Measurements from ENCODE around the gene ACAP2.

ACAP2 gene

DNA sequence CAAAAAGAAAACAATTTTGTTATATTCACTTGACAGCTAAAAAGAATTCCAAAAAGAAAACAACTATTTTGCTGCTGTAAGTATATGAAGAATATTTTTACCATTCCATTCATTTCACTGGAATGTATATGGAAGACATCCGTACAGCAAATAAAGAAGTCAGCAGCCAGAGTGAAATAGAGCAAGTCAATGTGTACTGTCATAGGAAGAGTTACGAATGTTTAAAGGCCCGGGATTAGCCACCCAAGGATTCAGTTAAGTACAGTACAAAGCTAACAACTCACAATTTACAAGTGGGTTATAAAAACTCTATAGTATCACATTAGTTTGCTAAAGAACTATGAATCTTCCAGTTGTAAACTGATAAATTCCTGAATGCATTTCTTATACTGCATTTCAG is 157.4 kb downstream of the ACAP2 start:
- DNase-seq = no peak

- DNase-seq = no peak
Measured at GRCh38 chr3:195284842-195285241, 158.0 kb downstream of the ACAP2 start.

DNA sequence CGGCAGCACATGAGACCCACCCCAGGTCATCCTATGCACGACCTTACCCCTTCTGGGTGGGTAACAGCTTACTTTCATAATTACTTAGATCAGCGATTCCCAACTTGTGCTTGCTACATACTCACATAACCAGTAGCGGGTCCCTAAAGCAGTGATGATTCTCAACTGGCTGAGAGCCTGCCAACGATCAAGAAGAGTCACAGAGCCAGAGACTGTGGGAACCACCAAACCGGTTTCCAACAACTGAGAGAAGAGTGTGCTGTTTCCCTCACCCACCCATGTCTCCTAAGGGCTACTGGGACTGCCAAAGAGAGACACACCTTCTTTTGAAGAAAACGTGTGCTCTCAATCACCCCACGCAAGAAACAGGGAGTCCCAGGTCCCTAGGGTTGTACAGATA is 159.9 kb downstream of the ACAP2 start:
- no peak for DNase-seq

DNA sequence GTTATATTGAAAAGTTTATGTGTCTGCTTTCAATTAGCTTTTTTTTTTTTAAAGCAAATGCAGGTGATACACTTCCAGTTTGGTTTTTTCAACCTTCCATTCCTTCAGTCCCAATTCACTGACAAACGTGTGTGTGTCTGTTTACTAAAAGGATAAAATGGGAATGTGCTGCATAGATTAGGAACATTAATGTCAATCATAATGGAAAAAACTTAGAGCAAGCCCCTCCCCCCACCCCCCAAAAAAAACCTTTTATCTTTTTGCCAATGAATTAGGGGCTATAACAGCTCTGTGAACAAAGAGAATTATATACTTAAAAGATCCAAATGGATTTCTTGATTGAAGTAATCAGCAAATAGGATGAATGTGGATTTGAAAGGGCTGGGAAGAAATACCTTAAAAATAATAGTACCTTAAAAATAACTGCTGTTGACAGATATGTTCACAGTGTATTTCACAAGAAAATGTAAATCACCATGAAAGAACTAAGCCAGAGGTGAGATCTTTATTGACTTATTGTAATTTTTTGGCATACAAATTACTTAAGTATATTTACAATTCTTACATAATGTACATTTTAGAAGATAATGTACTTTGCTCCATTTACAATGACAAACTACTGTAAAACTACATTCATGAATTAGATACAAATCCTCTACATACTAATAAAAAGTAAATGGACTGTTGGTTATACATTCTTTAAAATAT is 168.4 kb downstream of the ACAP2 start:
- no peak for DNase-seq

DNA sequence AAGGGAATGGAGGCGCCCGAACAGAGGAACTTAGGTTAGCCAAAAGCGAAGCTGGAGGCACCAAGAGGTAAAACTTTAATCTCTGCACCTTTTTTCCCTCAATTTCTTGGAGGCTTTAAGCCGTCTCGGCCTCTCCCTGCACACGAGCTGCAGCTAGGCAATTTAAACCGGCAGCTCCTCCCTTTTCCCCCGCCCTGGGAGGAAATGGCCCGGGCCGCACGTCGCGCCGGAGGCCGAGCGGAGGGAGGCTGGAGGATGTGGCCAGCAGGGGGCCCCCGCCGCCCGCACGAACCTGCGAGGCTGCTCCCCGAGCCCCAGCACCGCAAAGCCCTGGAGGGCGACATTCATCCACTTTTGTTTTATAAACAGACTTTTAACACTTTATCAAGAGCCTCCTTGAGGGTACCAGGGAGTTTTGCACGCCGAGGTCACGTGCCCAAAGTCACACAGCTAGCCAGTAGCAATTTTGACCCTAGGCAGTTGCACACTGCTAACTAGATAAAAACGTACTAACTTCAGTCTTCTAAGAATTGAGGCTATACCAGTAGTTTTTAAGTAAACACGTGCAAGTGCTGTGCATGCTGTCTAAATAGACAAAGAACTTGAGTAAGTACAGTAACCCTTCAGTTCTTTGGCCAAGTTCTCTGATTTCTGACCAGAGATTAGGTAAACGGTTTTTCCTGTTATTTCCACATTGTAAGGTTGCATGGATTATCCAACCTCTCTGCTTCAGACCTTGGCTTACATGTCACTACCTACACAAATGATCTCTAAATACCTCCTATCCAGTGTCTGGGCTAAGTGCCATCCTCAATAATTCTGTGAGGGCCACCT is 171.2 kb downstream of the ACAP2 start:
- peak; percentile 68 for DNase-seq

DNA sequence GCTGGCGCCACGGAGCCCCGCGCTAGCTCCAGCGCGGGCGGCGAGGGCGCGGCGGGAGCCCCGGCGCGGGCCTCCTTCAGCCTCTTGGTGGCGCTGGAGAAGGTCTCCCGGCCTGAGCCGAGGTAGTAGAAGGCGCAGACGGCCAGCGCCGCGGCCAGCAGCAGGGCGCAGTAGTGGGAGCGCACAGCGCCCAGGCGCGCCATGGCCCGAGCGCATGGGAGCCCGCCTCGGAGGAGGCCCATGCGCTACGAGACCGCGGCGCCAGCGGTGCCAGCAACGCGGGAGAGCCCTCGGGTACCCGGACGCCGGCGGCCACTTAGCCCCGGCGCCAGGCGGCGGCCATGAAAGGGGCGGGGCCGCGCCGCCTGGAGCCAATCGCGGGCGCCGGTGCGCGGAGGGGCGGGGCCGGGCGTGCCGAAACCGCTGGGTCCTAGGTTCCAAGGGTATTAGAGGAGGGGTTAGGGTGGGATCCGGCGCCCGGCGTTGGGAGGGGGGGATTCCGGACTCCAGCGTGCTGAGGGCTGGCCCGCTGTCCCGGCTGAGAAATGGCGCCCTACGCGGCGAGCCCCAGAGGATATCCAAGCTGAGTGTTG is 171.9 kb downstream of the ACAP2 start, which contains the start of gene XXYLT1:
Gene XXYLT1, minus strand, starts transcription at position 343 of the 593 bp plus-strand sequence. Its CDS starts 101 bp downstream, at position 242.
- peak; percentile 82 for DNase-seq

DNA sequence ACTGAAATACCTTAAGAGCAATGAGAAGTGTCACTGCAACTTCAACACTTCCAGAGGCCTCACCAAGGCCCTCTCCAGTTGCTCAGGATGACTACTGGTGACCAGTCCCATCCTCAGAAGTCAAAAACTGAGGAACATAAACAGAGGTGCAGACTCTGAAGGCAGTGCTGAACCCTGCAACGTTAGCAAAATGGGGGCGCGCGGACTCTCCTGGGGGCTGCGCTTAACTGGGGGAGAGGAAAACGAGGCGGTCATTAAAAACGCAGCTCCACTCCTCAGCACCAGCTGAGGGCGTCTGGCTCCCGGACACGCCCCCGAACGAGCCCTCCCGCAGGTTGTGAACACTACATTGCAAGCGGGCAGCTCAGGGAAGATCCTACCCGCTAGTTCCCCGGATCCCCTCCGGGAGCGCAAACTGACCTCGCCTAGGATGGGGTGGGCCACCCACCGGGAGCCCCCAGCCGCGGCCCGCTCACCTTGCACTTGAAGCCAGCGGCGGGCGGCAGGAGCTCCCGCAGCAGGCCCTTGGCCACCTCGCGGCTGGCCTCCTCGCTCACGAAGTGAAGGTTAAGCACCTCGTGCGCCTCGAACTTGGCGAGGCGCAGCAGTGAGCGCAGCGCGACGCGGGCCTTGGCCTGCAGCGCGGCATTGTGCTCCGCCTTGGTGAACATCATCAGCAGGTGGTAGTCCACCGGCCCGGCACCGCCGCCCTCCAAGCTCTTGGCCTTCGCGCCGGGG is 172.6 kb downstream of the ACAP2 start:
- DNase-seq = no peak

GRCh38 chr3:195269375-195270078 is 173.3 kb downstream of the ACAP2 start:
- no peak for DNase-seq

GRCh38 chr3:195268576-195269309 is 174.1 kb downstream of the ACAP2 start:
- no peak for DNase-seq

- DNase-seq = no peak
Measured at GRCh38 chr3:195267096-195267495, 175.7 kb downstream of the ACAP2 start.

GRCh38 chr3:195266428-195266827 is 176.4 kb downstream of the ACAP2 start:
- DNase-seq = no peak

DNA sequence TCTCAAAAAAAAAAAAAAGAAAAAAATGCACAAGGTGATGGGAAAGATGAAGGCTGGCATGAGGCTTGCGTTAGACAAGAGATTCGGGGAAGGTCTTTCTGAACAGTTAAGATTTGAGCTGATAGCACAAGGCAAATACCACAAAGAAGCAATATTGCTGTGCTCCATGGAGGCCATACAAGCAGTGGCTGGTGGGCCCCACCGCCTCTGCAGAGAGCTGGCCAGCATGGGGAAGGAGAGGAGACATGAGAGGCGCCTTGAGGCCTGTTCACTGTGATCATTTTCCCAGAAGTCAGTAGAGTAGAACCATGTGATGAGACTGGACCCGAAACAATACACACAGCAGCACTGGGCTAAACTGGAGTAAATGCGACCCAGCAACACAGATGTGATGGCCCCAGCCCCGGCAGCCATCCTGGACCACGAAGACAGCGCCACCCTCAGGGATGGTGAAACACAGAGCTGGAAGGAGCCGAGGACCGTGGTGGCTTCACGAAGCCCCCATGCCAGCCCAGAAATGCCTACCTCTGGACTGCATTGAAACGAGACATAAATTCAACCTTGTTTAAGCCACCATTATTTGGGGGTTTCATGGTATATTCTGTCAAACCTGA is 177.3 kb downstream of the ACAP2 start:
- no peak for DNase-seq

- DNase-seq = no peak
Measured at GRCh38 chr3:195263925-195264600, 178.8 kb downstream of the ACAP2 start.

DNA sequence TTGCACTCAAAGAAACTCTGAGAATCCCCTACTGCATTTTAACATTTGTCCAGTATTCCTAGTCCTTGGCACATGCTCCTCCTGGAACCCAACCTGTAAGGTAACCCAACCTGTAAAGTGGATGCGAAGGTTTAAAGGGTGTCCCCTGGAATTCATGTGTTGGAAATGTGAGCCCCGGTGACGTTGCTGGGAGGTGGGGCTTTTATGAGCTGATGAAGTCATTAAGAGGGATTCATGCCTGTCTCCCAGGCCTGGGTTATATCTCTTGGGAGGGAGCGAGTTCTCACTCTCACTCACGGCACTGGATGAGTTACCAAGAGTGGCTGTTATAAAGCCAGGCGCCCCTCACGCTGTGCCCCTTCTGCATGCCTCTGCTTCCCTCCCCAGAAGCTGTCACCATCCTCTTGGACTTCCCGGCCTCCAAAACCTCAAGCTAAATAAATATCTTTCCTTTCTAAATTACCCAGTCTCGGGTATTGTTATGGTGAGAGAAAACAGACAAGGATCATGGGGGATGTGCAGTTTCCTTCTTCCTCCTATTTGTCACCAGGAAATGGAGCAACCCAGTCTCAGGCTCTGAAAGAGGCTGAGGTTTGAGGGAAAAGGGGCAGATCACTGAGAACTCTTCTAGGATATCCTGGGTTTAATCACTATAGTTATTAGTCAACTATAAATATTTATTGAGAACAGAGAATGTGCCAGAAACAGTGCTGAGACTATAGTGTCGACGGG is 179.5 kb downstream of the ACAP2 start:
- no peak for DNase-seq

DNA sequence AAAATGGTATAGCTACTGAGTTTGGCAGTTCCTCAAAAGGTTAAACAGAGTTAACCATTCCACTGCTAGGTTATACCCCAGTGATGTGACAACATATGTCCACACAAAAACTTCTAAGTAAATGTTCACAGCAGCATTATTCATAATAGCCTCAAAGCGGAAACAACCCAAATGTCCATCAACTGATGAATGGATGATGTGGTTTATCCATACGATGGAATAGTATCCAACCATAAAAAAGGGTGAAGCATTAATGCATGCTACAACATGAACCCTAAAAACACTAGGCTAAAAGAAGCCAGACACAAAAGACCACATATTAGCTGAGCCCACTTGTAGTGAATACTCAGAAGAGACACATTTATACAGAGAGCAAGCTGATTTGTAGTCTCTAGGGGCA is 180.9 kb downstream of the ACAP2 start:
- no peak for DNase-seq

- DNase-seq = peak; percentile 43
Measured at GRCh38 chr3:195260280-195260905, 182.4 kb downstream of the ACAP2 start.

- peak; percentile 81 for DNase-seq
Measured at GRCh38 chr3:195259475-195260279, 183.1 kb downstream of the ACAP2 start.

- no peak for DNase-seq
Measured at GRCh38 chr3:195259154-195259474, 183.7 kb downstream of the ACAP2 start.
